ENCODE data around the gene SLC26A5.

Gene SLC26A5

DNA sequence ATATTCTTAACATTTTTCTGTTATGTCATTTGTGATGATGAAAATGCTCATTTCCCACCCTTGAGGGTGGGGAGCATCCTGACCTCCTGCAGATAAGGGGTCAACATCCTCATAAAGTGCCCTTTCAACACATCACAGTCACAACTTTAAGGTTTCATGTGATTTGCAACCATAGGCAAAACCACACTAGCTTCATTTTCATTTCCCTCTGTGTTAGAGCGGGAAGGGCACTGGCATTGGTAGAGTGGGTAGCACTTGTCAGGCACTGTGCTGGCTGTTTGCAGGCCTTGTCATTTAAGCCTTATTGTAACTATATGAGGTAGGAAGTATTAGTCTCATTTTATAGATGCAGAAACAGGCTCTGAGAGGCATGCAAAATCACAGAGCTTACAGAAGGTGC is 58.8 kb downstream of the SLC26A5 start:
- Mint-ChIP-seq H3K4me1 (ENCODE audit: low read depth) (no peaks in the 10 kb centered on the region), H3K27me3 (peaks cover 9% of the 10 kb centered on the region), H3K4me3 (no peak overlapping the region), H3K36me3 (ENCODE audit: low read depth) (no peaks in the 10 kb centered on the region), H3K27ac (no peak overlapping the region), H3K9me3 (no peaks in the 10 kb centered on the region)

DNA sequence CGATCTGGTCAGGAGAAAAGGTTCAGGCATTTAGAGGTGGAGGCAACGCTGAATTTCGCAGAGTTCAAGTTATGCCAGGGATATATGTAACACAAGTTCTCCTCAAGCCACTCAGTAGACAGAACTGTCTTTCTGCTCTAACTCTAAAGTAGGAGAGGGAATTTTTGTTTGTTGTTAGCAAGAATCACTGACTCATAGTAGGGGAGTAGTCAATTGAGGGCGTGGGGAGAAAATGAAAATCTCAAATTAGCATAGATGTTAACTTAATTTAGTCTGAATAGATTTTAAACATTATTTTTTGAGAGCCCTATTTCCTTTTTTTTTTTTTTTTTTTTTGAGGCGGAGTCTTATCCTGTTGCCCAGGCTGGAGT is 64.0 kb downstream of the SLC26A5 start:
- no peak overlapping the region for H3K4me3 Mint-ChIP-seq
- H3K4me1 Mint-ChIP-seq (ENCODE audit: low read depth): no peaks in the 10 kb centered on the region
- H3K36me3 Mint-ChIP-seq (ENCODE audit: low read depth): no peaks in the 10 kb centered on the region
- H3K9me3 Mint-ChIP-seq: no peaks in the 10 kb centered on the region
- no peak overlapping the region for H3K27ac Mint-ChIP-seq
- H3K27me3 Mint-ChIP-seq: peaks cover 7% of the 10 kb centered on the region

- no peak overlapping the region for H3K4me3 Mint-ChIP-seq
- H3K27me3 Mint-ChIP-seq: peaks cover 10% of the 10 kb centered on the region
- no peak overlapping the region for H3K27ac Mint-ChIP-seq
- no peaks in the 10 kb centered on the region for H3K36me3 Mint-ChIP-seq (ENCODE audit: low read depth)
- no peaks in the 10 kb centered on the region for H3K9me3 Mint-ChIP-seq
- no peaks in the 10 kb centered on the region for H3K4me1 Mint-ChIP-seq (ENCODE audit: low read depth)
These were observed 64.6 kb downstream of the SLC26A5 start for GRCh38 chr7:103381280-103382031.

DNA sequence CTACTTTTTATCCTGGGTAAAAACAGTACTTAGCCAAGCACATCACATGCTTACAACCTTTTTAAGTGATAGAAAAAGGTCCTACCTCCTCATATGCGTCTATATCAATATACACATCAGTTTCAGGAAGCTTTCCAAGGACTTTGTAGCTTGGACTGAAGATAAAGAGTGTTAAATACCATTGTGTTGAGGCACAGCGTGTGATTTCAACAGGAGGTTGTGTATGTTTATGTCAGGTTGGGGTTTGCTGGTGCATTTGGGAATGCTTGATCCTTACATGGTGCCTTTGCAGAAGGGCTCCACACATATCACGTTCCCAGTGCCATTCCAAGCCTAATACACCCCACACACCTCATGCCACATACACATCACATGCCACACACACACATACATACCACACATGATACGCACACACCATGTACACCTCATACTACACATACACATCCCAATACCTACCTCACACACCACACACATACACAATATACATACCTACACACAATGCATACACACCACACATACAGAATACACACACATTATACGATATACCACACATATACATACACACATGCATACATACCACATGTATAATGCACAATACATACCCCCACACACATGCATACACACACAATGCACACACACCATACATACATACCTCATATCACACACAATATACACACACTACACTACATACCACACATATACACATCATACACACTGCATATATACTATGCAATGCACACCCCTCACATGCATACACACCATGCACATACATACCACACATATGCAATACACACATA is 65.4 kb downstream of the SLC26A5 start:
- H3K9me3 Mint-ChIP-seq: no peaks in the 10 kb centered on the region
- no peaks in the 10 kb centered on the region for H3K4me1 Mint-ChIP-seq (ENCODE audit: low read depth)
- H3K36me3 Mint-ChIP-seq (ENCODE audit: low read depth): no peaks in the 10 kb centered on the region
- no peak overlapping the region for H3K4me3 Mint-ChIP-seq
- peaks cover 10% of the 10 kb centered on the region for H3K27me3 Mint-ChIP-seq
- no peak overlapping the region for H3K27ac Mint-ChIP-seq

DNA sequence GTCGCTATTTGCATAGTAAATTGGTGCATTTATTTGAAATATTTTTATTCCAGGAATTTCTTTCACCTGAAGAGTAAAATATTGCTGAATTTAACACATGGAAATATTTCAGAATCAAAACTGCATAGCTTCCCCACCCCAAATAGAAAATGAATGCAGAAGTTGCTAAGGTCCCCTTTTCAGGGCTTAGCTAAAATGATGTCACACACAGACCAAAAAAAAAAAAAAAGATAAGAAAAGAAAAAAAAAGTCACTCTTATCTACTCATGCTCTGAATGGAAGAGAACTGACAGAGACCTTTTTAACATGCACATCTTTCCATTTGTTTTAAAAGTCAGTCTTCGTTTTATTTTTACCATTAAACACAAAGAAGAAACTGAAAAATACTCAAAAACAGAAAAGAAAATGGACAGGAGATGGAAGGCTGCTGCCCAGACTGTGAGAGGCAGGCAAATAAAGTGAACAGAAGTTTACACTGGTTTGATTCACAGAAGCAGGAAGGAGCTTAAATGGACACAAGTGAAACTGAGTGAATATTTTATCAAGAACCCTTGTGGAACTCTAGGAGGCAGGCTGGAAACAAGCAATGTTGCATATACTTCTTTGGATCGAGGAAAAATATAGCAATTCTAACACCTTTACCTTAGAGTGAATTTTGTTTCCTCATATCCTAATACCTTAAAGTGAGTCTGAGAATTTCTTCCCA is 66.6 kb downstream of the SLC26A5 start:
- Mint-ChIP-seq H3K36me3 (ENCODE audit: low read depth) (no peaks in the 10 kb centered on the region), H3K27me3 (peaks cover 10% of the 10 kb centered on the region), H3K9me3 (no peaks in the 10 kb centered on the region), H3K4me1 (ENCODE audit: low read depth) (no peaks in the 10 kb centered on the region), H3K27ac (no peak overlapping the region), H3K4me3 (no peak overlapping the region)

DNA sequence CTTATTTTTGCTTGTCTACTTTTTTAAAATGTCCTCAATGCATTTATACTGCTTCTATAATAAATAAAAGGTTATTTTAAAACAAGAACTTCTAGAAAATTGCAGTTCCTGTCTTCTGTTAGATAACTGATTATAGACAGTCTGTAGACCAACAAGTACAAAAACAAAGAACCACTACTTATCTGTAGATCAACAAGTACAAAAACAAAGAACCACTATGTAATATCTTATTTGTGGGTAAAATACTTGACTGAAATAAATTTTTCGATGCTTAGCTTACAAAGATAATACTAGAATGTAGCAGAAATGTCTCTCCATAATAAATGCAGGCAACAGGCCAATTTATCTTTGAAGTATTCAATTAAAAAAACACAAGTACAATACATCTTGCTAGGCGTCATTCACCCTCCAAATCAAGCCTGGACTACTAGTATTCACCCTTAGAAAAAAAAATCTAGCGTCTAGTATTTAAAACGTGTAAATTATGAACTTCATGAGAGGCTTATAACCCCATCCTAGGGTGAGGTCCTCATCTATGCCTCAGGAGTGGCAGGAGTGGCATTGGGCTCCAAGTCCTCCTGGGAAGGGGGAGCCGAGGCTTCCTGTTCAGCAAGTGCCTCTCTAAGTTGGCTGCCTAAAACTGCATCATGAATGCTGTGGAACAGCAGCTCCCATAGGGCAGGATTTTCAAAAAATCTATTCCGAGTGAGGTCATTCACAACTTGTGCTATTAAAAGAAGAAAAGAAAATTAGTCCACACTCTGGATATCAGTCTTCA is 72.0 kb downstream of the SLC26A5 start:
- Mint-ChIP-seq H3K9me3 (no peaks in the 10 kb centered on the region), H3K4me3 (no peak overlapping the region), H3K27ac (no peak overlapping the region), H3K36me3 (ENCODE audit: low read depth) (peaks cover 11% of the 10 kb centered on the region), H3K27me3 (peaks cover 10% of the 10 kb centered on the region), H3K4me1 (ENCODE audit: low read depth) (no peaks in the 10 kb centered on the region)

GRCh38 chr7:103369432-103369831 is 76.6 kb downstream of the SLC26A5 start:
- H3K9me3 Mint-ChIP-seq: no peaks in the 10 kb centered on the region
- H3K4me3 Mint-ChIP-seq: no peak overlapping the region
- H3K4me1 Mint-ChIP-seq (ENCODE audit: low read depth): no peaks in the 10 kb centered on the region
- no peaks in the 10 kb centered on the region for H3K27me3 Mint-ChIP-seq
- H3K36me3 Mint-ChIP-seq (ENCODE audit: low read depth): peaks cover 51% of the 10 kb centered on the region
- H3K27ac Mint-ChIP-seq: no peak overlapping the region

DNA sequence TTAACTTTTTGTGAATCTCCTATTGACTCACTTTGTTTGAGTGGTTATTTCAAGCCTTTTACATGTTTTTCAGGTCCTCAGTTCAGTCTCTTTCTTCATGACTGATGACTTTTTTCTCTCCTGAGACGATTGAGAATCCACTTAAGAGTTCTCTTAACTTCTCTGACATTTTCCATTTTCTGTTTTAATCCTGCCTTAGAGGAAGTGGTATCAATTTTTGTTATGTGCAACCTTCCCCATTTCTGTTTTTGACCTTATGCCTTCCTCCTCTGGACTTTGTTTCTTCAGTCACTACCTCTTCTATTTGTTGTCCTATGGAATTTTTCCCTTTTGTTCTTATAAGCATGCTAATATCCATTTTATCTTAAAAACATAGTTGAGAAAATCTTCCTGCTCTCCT is 96.2 kb downstream of the SLC26A5 start:
- Mint-ChIP-seq H3K4me1 (ENCODE audit: low read depth) (peaks cover 60% of the 10 kb centered on the region), H3K27me3 (no peaks in the 10 kb centered on the region), H3K4me3 (peak overlapping the region; percentile 99), H3K27ac (peak overlapping the region; percentile 76), H3K9me3 (no peaks in the 10 kb centered on the region), H3K36me3 (ENCODE audit: low read depth) (peaks cover 34% of the 10 kb centered on the region)

GRCh38 chr7:103348959-103349358 is 97.0 kb downstream of the SLC26A5 start:
- H3K4me1 Mint-ChIP-seq (ENCODE audit: low read depth): peaks cover 62% of the 10 kb centered on the region
- peak overlapping the region; percentile 34 for H3K27ac Mint-ChIP-seq
- peak overlapping the region; percentile 99 for H3K4me3 Mint-ChIP-seq
- H3K36me3 Mint-ChIP-seq (ENCODE audit: low read depth): peaks cover 30% of the 10 kb centered on the region
- H3K27me3 Mint-ChIP-seq: no peaks in the 10 kb centered on the region
- no peaks in the 10 kb centered on the region for H3K9me3 Mint-ChIP-seq

GRCh38 chr7:103348452-103348851 is 97.6 kb downstream of the SLC26A5 start:
- Mint-ChIP-seq H3K27ac (peak overlapping the region; percentile 84), H3K4me1 (ENCODE audit: low read depth) (peaks cover 67% of the 10 kb centered on the region), H3K27me3 (no peaks in the 10 kb centered on the region), H3K9me3 (no peaks in the 10 kb centered on the region), H3K4me3 (peak overlapping the region; percentile 99), H3K36me3 (ENCODE audit: low read depth) (peaks cover 30% of the 10 kb centered on the region)

DNA sequence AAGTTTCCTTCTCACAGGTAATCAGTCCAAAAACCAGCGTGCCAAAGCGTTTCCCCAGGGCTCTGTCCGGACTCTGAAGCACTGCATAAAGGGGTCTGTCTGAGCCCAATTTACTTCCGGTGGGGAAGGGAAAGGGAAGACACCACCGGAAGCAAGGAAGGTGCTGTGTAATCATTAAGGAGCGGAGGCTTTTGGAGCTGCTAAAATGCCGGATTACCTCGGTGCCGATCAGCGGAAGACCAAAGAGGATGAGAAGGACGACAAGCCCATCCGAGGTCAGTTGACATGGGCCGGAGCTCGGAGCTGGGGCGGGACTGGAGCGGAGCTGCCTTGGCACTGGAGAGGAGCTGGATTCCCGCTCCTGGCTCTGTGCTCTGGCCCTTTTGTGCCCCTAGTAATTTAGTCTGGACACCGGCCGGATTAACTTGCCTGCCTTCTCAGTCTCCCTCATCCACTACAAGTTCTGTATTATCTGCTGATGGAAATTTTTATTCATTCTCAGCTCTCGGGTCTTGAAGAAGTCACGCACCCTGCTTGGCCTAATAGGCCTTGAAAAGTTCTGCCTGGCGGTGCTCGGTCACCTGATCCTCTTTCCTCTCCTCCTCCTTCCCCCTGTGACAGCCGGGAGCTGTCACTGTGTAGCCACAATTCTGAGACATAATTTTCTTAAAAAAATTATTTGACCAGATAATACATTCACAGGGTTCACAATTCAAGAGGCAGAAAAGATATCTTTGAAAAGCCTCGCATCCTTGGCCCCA is 98.3 kb downstream of the SLC26A5 start, which contains the start of gene PSMC2:
TSS of gene PSMC2 (plus strand) at position 137 of the 761 bp plus-strand sequence. CDS start at position 206, 69 bp downstream.
- peaks cover 72% of the 10 kb centered on the region for H3K4me1 Mint-ChIP-seq (ENCODE audit: low read depth)
- peak within 1 kb of the TSS; percentile 98 for H3K27ac Mint-ChIP-seq
- H3K9me3 Mint-ChIP-seq: no peaks in the 10 kb centered on the region
- peak within 1 kb of the TSS; percentile 99 for H3K4me3 Mint-ChIP-seq
- H3K27me3 Mint-ChIP-seq: no peaks in the 10 kb centered on the region
- peaks cover 25% of the 10 kb centered on the region for H3K36me3 Mint-ChIP-seq (ENCODE audit: low read depth)

DNA sequence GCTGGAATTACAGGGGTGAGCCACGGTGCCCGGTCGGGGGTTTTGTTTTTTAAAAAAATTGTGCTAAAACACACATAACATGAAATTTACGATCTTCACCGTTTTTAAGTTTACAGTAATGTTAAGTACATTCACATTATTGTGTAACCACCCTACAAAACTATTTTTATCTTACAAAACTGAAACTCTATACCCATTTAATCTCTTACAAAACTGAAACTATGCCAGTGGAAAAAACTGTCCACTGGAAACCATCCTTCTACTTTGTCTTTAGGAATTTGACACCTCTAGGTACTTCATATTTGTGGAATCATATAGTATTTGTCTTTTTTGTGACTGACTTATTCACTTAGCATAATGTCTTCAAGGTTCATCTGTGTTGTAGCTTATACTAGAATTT is 99.6 kb downstream of the SLC26A5 start:
- peaks cover 71% of the 10 kb centered on the region for H3K4me1 Mint-ChIP-seq (ENCODE audit: low read depth)
- peaks cover 24% of the 10 kb centered on the region for H3K36me3 Mint-ChIP-seq (ENCODE audit: low read depth)
- H3K27ac Mint-ChIP-seq: peak overlapping the region; percentile 98

GRCh38 chr7:103344453-103345149 is 101.4 kb downstream of the SLC26A5 start, which contains the start of gene DNAJC2:
DNAJC2 (minus strand) TSS chr7:103344767; CDS start chr7:103344622, 145 bp downstream.
- Mint-ChIP-seq H3K4me1 (ENCODE audit: low read depth) (peaks cover 77% of the 10 kb centered on the region), H3K27me3 (no peaks in the 10 kb centered on the region), H3K4me3 (peak within 1 kb of the TSS; percentile 97), H3K36me3 (ENCODE audit: low read depth) (peaks cover 32% of the 10 kb centered on the region), H3K27ac (peak within 1 kb of the TSS; percentile 99), H3K9me3 (no peaks in the 10 kb centered on the region)

More for the DNA sequence above, 99.6 kb downstream of the SLC26A5 start:
- peak overlapping the region; percentile 99 for H3K4me3 Mint-ChIP-seq
- no peaks in the 10 kb centered on the region for H3K27me3 Mint-ChIP-seq
- no peaks in the 10 kb centered on the region for H3K9me3 Mint-ChIP-seq
